Urinary bladder (tissue), 4 donors: ENCODE measurements around the gene CFAP210. TPM values are rescaled to one million over a fixed set of nuclear protein-coding genes. Genes with fewer than 3 reads are reported as not detected.
"Not testable (repeated sequence)": the region's sequence is repeated elsewhere in the genome, so short reads cannot be mapped to it uniquely, and the experiment has no call there.

Source experiments
- DNase-seq: peaks from one replicate; pipeline ENCODE4 v3.0.0-alpha.2; 2015; ENCODE audit errors: extremely low spot score
- H3K27ac ChIP-seq: one replicate; pipeline ENCODE4 v1.5.1; 2013; ENCODE audit warnings: low read depth, mild to moderate bottlenecking, moderate library complexity
- H3K36me3 ChIP-seq: one replicate; pipeline ENCODE4 v1.6.1; 2013; ENCODE audit warnings: mild to moderate bottlenecking, moderate library complexity; ENCODE audit not compliant: insufficient read depth
- H3K4me1 ChIP-seq: one replicate; pipeline ENCODE4 v1.6.1; 2013; ENCODE audit warnings: mild to moderate bottlenecking, moderate library complexity; ENCODE audit not compliant: insufficient read depth
- H3K4me3 ChIP-seq: one replicate; pipeline ENCODE4 v1.5.1; 2013; ENCODE audit warnings: low read depth, low read length
- WGBS: extraction: QIAGEN DNeasy Blood & Tissue Kit; methylation state at CpG from one replicate; pipeline ENCODE4 v1.1.7; 2013; 5-methylcytosine and 5-hydroxymethylcytosine counted together
- polyA plus RNA-seq: library from polyadenylated mRNA; stranded (reverse); fragments of 200-250 nt; gene quantifications from one replicate; pipeline ENCODE4 v1.2.3, GENCODE V29; 2013
- small RNA-seq: library from RNA; depleted of rRNA; stranded (forward); fragments of <200 nt; gene quantifications from one replicate; pipeline ENCODE3, GENCODE V24; 2014
- total RNA-seq: library from RNA; depleted of rRNA; stranded (reverse); fragments of >200 nt; gene quantifications from one replicate; pipeline ENCODE4 v1.2.3, GENCODE V29; 2014
- donor health status: healthy with polysubstance abuse.
- donor health status: healthy.

CFAP210 gene
- total and polyA plus RNA-seq, 2 donors = 0.05 TPM; not detected in 1

DNA sequence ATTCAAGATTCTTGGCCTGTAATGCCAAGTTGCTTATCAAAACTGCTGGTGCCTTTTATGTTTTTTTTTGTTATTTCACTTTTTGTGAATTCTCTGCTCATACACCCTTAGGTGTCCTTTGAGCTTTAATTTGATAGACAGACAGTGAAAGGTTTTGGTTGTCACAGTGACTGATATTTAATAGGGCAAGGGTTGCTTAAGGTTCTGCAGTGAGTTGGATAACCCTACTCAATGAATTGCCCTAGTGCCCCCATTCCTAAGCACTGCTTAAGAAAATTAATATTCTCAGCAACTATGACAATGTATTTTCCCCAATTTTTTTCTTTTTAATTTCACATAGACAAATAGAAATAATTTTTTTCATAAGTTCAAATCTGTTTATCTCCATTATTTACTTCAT, 94.6 kb downstream of the CFAP210 start:
- Histone ChIP-seq H3K36me3 (no peaks in the 10 kb centered on the region), H3K4me3 (no peak overlapping the region), H3K4me1 (no peaks in the 10 kb centered on the region), H3K27ac (no peak overlapping the region)
- DNase-seq = no peak

- no peak for DNase-seq
- no peak overlapping the region for H3K27ac ChIP-seq
- no peak overlapping the region for H3K4me3 ChIP-seq
- H3K36me3 ChIP-seq = no peaks in the 10 kb centered on the region
- H3K4me1 ChIP-seq = no peaks in the 10 kb centered on the region
- 95% methylated on average over 2 of the region's 2 CpGs for WGBS
Measured at GRCh38 chr2:169598982-169599381, 95.2 kb downstream of the CFAP210 start.

DNA sequence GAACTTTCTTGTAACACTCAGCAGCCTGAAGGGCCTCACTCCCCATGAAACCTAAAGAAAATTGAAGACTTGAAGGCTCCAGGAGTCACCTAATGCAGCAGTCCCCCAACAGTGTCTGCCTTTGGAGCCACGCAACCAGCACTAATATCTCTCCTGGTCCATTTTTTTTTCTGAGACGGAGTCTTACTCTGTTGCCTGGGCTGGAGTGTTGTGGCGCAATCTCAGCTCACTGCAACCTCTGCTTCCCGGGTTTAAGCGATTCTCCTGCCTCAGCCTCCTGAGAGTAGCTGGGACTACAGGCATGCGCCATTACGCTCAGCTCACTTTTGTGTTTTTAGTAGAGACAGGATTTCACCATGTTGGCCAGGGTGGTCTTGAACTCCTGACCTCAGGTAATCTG, 97.7 kb downstream of the CFAP210 start:
- not testable (repeated sequence) for H3K36me3 ChIP-seq, H3K4me3 ChIP-seq, DNase-seq, H3K4me1 ChIP-seq, H3K27ac ChIP-seq
- 84% methylated on average over 7 of the region's 7 CpGs for WGBS

Small RNA genes lying within 50 kb of the gene (small RNA-seq; reads per million reads assigned to genes)
- gene RF00432 = not detected

Other genes with a start within 250 kb of the CFAP210 start
- gene BBS5, start 214.9 kb downstream of the CFAP210 start, total RNA-seq = 13.8 TPM
- gene BBS5, start 214.9 kb downstream of the CFAP210 start, polyA plus RNA-seq = 9.5 TPM
- gene KLHL41, start 184.7 kb downstream of the CFAP210 start, total RNA-seq = 88.7 TPM
- 4.8 TPM for gene KLHL41, start 184.7 kb downstream of the CFAP210 start, polyA plus RNA-seq
- 46.1 TPM for gene FASTKD1, start 120.5 kb downstream of the CFAP210 start, total RNA-seq
- 10.7 TPM for gene FASTKD1, start 120.5 kb downstream of the CFAP210 start, polyA plus RNA-seq
- 80.3 TPM for gene PPIG, start 110.1 kb downstream of the CFAP210 start, total RNA-seq
- 36.7 TPM for gene PPIG, start 110.1 kb downstream of the CFAP210 start, polyA plus RNA-seq
- gene PHOSPHO2, start 64 bp upstream of the CFAP210 start, total RNA-seq = 15.8 TPM
- gene PHOSPHO2, start 64 bp upstream of the CFAP210 start, polyA plus RNA-seq = 4.6 TPM
- gene KLHL23, start 39.4 kb upstream of the CFAP210 start, total RNA-seq = 62.5 TPM
- gene KLHL23, start 39.4 kb upstream of the CFAP210 start, polyA plus RNA-seq = 25.5 TPM
- 100 TPM for gene SSB, start 104.5 kb upstream of the CFAP210 start, total RNA-seq
- gene SSB, start 104.5 kb upstream of the CFAP210 start, polyA plus RNA-seq = 91.4 TPM
- 47.6 TPM for gene METTL5, start 130.5 kb upstream of the CFAP210 start, total RNA-seq
- 61.1 TPM for gene METTL5, start 130.5 kb upstream of the CFAP210 start, polyA plus RNA-seq
- gene UBR3, start 133.0 kb upstream of the CFAP210 start, total RNA-seq = 172 TPM
- 19.7 TPM for gene UBR3, start 133.0 kb upstream of the CFAP210 start, polyA plus RNA-seq